Measurements from ENCODE around the gene CHST11.
A peak's percentile ranks its signal among the peaks of the same experiment; 100 is the strongest.

The CHST11 gene

GRCh38 chr12:104484079-104484478 lies 27.3 kb downstream of the CHST11 start:
- no peak for DNase-seq

- DNase-seq, result no peak
Measured at GRCh38 chr12:104485651-104486362, 29.1 kb downstream of the CHST11 start.

- DNase-seq, result no peak
Measured at GRCh38 chr12:104486363-104486750, 29.6 kb downstream of the CHST11 start.

GRCh38 chr12:104486943-104487819 lies 30.4 kb downstream of the CHST11 start:
- DNase-seq, result no peak

- no peak for DNase-seq
Measured at GRCh38 chr12:104488374-104488773, 31.6 kb downstream of the CHST11 start.

GRCh38 chr12:104490186-104490585 lies 33.4 kb downstream of the CHST11 start:
- DNase-seq, result no peak

- DNase-seq, result no peak
Measured at GRCh38 chr12:104490850-104491249, 34.1 kb downstream of the CHST11 start.

GRCh38 chr12:104493496-104493895 lies 36.7 kb downstream of the CHST11 start:
- no peak for DNase-seq

- no peak for DNase-seq
Measured at GRCh38 chr12:104494137-104494792, 37.5 kb downstream of the CHST11 start.

- DNase-seq, result no peak
Measured at GRCh38 chr12:104494793-104495158, 38.0 kb downstream of the CHST11 start.

GRCh38 chr12:104495786-104496185 lies 39.0 kb downstream of the CHST11 start:
- no peak for DNase-seq

- DNase-seq, result no peak
Measured at GRCh38 chr12:104496336-104496735, 39.6 kb downstream of the CHST11 start.

- no peak for DNase-seq
Measured at GRCh38 chr12:104498211-104498801, 41.6 kb downstream of the CHST11 start.

GRCh38 chr12:104499668-104500332 lies 43.1 kb downstream of the CHST11 start:
- DNase-seq, result no peak

GRCh38 chr12:104501115-104501514 lies 44.4 kb downstream of the CHST11 start:
- no peak for DNase-seq

- no peak for DNase-seq
Measured at GRCh38 chr12:104501660-104502059, 44.9 kb downstream of the CHST11 start.

GRCh38 chr12:104502217-104502616 lies 45.5 kb downstream of the CHST11 start:
- DNase-seq, result no peak

- no peak for DNase-seq
Measured at GRCh38 chr12:104502638-104503037, 45.9 kb downstream of the CHST11 start.

- DNase-seq, result no peak
Measured at GRCh38 chr12:104503191-104503590, 46.4 kb downstream of the CHST11 start.

GRCh38 chr12:104504146-104504545 lies 47.4 kb downstream of the CHST11 start:
- DNase-seq, result no peak

- DNase-seq, result peak; percentile 43
Measured at GRCh38 chr12:104505095-104505818, 48.5 kb downstream of the CHST11 start.
